Lung (tissue), 12 donors: ENCODE measurements around the gene RASD1. TPM values are rescaled to one million over a fixed set of nuclear protein-coding genes. Genes with fewer than 3 reads are reported as not detected.

ENCODE experiments used
- ATAC-seq: fragments of 200-7000 bp; cut with Tn5 transposase; one replicate; pipeline ENCODE4 v1.9.1; 2020; ENCODE audit warnings: moderate number of reproducible peaks; ENCODE audit not compliant: insufficient read depth, low FRiP score
- DNase-seq, 3 donors: peaks; one replicate each; pipeline ENCODE4 v3.0.0-alpha.2; 2013 to 2017
- H3K27ac ChIP-seq, 2 donors: one replicate each; pipeline ENCODE4 v1.5.1; 2013; ENCODE audit warnings: mild to moderate bottlenecking in 2 of 2, moderate library complexity in 2 of 2, control low read depth in 1 of 2, inconsistent platforms in 1 of 2, low read depth in 1 of 2, low read length in 1 of 2
- H3K27me3 ChIP-seq, 3 donors: one replicate each; pipeline ENCODE4 v1.5.1; 2013; ENCODE audit warnings: low read length in 2 of 3; ENCODE audit not compliant: control insufficient read depth in 3 of 3, insufficient read depth in 3 of 3
- H3K36me3 ChIP-seq, 4 donors: one replicate each; pipeline ENCODE4 v1.5.1; 2013; ENCODE audit warnings: low read length in 4 of 4, mild to moderate bottlenecking in 1 of 4, moderate library complexity in 1 of 4; ENCODE audit not compliant: control insufficient read depth in 4 of 4, insufficient read depth in 4 of 4
- H3K4me1 ChIP-seq, 5 donors: one replicate each; pipeline ENCODE4 v1.5.1; 2013; ENCODE audit warnings: low read length in 5 of 5, mild to moderate bottlenecking in 2 of 5, moderate library complexity in 1 of 5; ENCODE audit not compliant: control insufficient read depth in 5 of 5, insufficient read depth in 5 of 5
- H3K4me3 ChIP-seq: one replicate; pipeline ENCODE4 v1.5.1; 2013; ENCODE audit warnings: mild to moderate bottlenecking, control low read depth, moderate library complexity
- H3K9ac ChIP-seq, 2 donors: one replicate each; pipeline ENCODE4 v1.5.1; 2013; ENCODE audit warnings: low read length in 2 of 2, control low read depth in 1 of 2; ENCODE audit not compliant: insufficient read depth in 1 of 2
- H3K9me3 ChIP-seq, 4 donors: one replicate each; pipeline ENCODE4 v1.5.1; 2013; ENCODE audit warnings: low read length in 3 of 4, mild to moderate bottlenecking in 1 of 4, moderate library complexity in 1 of 4; ENCODE audit not compliant: control insufficient read depth in 4 of 4, insufficient read depth in 3 of 4
- CTCF ChIP-seq: IDR thresholded peaks from 2 replicates; pipeline ENCODE4 v1.5.1; 2012; ENCODE audit warnings: mild to moderate bottlenecking; ENCODE audit errors: control extremely low read depth, extremely low read depth
- WGBS, 2 donors: extraction: QIAGEN DNeasy Blood & Tissue Kit; methylation state at CpG; one replicate each; pipeline ENCODE4 v1.1.7; 2013; 5-methylcytosine and 5-hydroxymethylcytosine counted together
- polyA plus RNA-seq, 2 donors: library from polyadenylated mRNA; stranded (reverse); fragments of 200-250 nt; gene quantifications; one replicate each; pipeline ENCODE4 v1.2.1, GENCODE V29; 2013
- total RNA-seq, 2 donors: library from RNA; depleted of rRNA in 1 of 2; stranded (reverse); fragments of >200 nt in 1 of 2; gene quantifications; one replicate each; pipeline ENCODE4 v1.2.1, GENCODE V29; 2014 to 2021
- donor health status: control.
- donor health status: control.
- donor health status: Bipolar disorder and iron deficiency.
- donor health status: healthy.
- donor health status: DM: yes; HTN: yes; CAD: no.

The RASD1 gene
- total and polyA plus RNA-seq, 4 donors, result 3.8 to 53.8 (median 12.4) TPM

- Histone ChIP-seq H3K9me3 (no peaks in the 10 kb centered on the region), H3K4me3 (no peak overlapping the region), H3K27me3 (no peaks in the 10 kb centered on the region), H3K9ac (no peak overlapping the region), H3K27ac (no peak overlapping the region), H3K36me3 (no peaks in the 10 kb centered on the region), H3K4me1 (peaks cover 0 to 11% (median 0%) of the 10 kb centered on the region in 5 donors)
- ATAC-seq, result no peak
- no peak for DNase-seq
- TF ChIP-seq CTCF, result no peak
- WGBS, 2 donors, result 92 to 94% methylated on average over 21 of the region's 21 CpGs
These were observed 13.6 kb upstream of the RASD1 start for GRCh38 chr17:17509601-17510425.

- H3K36me3 ChIP-seq, result no peaks in the 10 kb centered on the region
- WGBS, 2 donors, result 90 to 91% methylated on average over 33 of the region's 33 CpGs
- no peak for ATAC-seq
- H3K4me3 ChIP-seq, result no peak overlapping the region
- H3K9me3 ChIP-seq, result no peaks in the 10 kb centered on the region
- peaks cover 0 to 11% (median 0%) of the 10 kb centered on the region in 5 donors for H3K4me1 ChIP-seq
- no peak overlapping the region for H3K27ac ChIP-seq
- H3K9ac ChIP-seq, result no peak overlapping the region
- no peaks in the 10 kb centered on the region for H3K27me3 ChIP-seq
- TF ChIP-seq CTCF, result no peak
- no peak for DNase-seq
These were observed 12.7 kb upstream of the RASD1 start for GRCh38 chr17:17508646-17509591.

GRCh38 chr17:17508019-17508535 lies 11.9 kb upstream of the RASD1 start:
- WGBS, 2 donors, result 91% methylated on average over 11 of the region's 11 CpGs
- no peak for ATAC-seq
- no peaks in the 10 kb centered on the region for H3K36me3 ChIP-seq
- no peak for DNase-seq
- H3K27ac ChIP-seq, result no peak overlapping the region
- no peaks in the 10 kb centered on the region for H3K27me3 ChIP-seq
- H3K9me3 ChIP-seq, result no peaks in the 10 kb centered on the region
- no peak overlapping the region for H3K4me3 ChIP-seq
- H3K9ac ChIP-seq, result no peak overlapping the region
- no peak for TF ChIP-seq CTCF
- H3K4me1 ChIP-seq, result peaks cover 0 to 11% (median 0%) of the 10 kb centered on the region in 5 donors
